ENCODE data around the gene OS9.

OS9 gene

DNA sequence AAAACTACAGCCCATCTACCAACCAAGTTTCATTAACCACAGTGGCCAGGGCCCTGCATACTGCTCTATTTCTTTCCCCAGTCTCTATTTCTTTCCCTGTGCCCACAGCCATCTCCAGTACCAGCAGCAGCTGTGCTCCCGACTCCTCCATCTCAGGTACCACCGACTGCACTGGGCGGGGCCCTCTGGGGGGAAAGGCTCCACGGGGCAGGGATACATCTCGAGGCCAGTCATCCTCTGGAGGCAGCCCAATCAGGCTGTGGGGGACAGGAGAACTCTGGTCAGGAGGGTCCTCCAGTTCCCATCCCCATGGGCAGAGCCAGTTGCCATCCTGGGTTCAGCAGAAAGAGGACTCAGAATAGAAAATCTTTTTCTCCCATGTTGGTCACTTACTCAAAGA, 55.1 kb downstream of the OS9 start:
- TF ChIP-seq, protein P1, sequence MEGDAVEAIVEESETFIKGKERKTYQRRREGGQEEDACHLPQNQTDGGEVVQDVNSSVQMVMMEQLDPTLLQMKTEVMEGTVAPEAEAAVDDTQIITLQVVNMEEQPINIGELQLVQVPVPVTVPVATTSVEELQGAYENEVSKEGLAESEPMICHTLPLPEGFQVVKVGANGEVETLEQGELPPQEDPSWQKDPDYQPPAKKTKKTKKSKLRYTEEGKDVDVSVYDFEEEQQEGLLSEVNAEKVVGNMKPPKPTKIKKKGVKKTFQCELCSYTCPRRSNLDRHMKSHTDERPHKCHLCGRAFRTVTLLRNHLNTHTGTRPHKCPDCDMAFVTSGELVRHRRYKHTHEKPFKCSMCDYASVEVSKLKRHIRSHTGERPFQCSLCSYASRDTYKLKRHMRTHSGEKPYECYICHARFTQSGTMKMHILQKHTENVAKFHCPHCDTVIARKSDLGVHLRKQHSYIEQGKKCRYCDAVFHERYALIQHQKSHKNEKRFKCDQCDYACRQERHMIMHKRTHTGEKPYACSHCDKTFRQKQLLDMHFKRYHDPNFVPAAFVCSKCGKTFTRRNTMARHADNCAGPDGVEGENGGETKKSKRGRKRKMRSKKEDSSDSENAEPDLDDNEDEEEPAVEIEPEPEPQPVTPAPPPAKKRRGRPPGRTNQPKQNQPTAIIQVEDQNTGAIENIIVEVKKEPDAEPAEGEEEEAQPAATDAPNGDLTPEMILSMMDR (IDR thresholded peaks at IDR 0.05; ENCODE audit: extremely low read depth, insufficient read depth, missing control alignments), result no peak
- DNase-seq (ENCODE audit: low spot score), result no peak
- in situ Hi-C loops (cut with MboI; ENCODE audit: low pct_unique_long_range_greater_than_20kb, low sequenced_read_pairs, unreplicated experiment), result no loop called here

- TF ChIP-seq, protein P1 (IDR thresholded peaks at IDR 0.05; ENCODE audit: extremely low read depth, insufficient read depth, missing control alignments), result no peak
- in situ Hi-C loops (cut with MboI; ENCODE audit: low pct_unique_long_range_greater_than_20kb, low sequenced_read_pairs, unreplicated experiment), result no loop called here
- DNase-seq (ENCODE audit: low spot score), result no peak
These were observed 56.9 kb downstream of the OS9 start for GRCh38 chr12:57750561-57751431.

GRCh38 chr12:57751432-57751787, 57.5 kb downstream of the OS9 start:
- no peak for DNase-seq (ENCODE audit: low spot score)
- in situ Hi-C loops (cut with MboI; ENCODE audit: low pct_unique_long_range_greater_than_20kb, low sequenced_read_pairs, unreplicated experiment), result no loop called here
- TF ChIP-seq, protein P1 (IDR thresholded peaks at IDR 0.05; ENCODE audit: extremely low read depth, insufficient read depth, missing control alignments), result no peak

- DNase-seq (ENCODE audit: low spot score), result peak; percentile 98
- TF ChIP-seq, protein P1 (IDR thresholded peaks at IDR 0.05; ENCODE audit: extremely low read depth, insufficient read depth, missing control alignments), result no peak
- in situ Hi-C loops (cut with MboI; ENCODE audit: low pct_unique_long_range_greater_than_20kb, low sequenced_read_pairs, unreplicated experiment), result no loop called here
These were observed 58.1 kb downstream of the OS9 start, which contains the start of gene CDK4 for GRCh38 chr12:57751788-57752667. CDK4 (minus strand) TSS chr12:57752310; CDS start chr12:57751717, 593 bp downstream.

DNA sequence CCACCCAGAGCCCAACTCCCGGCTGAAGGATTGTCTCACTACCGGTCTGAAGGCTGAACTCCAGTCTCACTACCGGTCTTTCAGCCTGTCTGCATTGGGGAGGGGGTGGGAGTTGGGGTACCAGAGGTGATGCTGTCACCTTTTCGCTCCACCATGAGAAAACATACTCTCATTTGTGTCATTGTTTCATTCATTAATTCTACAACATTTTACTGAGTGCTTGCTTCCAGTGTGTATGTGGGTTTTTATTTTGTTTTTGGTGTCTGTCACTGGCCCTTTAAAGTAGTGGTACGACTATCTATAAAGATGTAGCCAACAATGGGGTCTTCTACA, 58.7 kb downstream of the OS9 start:
- no peak for DNase-seq (ENCODE audit: low spot score)
- TF ChIP-seq, protein P1 (IDR thresholded peaks at IDR 0.05; ENCODE audit: extremely low read depth, insufficient read depth, missing control alignments), result no peak
- in situ Hi-C loops (cut with MboI; ENCODE audit: low pct_unique_long_range_greater_than_20kb, low sequenced_read_pairs, unreplicated experiment), result no loop called here

DNA sequence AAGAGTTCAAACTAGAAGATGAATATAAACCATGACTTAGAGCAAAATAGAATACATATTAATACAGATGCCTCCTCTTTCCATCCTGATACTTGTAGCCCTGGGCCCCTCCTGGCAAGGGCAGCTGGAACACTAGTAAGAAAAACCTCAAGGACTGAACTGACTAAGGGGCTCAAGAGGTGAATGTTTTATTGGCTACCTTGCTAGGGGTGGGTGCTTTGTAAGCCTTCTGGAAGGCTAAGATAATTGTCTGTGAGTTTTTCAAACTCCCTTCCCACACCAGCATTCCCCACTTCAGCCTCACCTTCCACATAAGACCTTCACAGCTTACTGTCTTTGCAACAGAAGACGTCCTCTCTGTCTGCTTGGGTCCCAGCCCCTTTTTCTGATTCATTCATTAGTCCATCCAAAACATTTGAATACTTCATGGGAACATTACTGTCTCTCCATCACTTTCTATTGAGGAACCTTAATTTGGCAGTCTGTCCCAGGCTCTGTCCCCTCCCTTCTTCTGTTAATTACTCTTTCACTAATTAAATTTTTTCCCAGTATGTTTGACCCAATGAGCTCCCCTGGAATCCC, 59.9 kb downstream of the OS9 start:
- in situ Hi-C loops (cut with MboI; ENCODE audit: low pct_unique_long_range_greater_than_20kb, low sequenced_read_pairs, unreplicated experiment), result no loop called here
- TF ChIP-seq, protein P1 (IDR thresholded peaks at IDR 0.05; ENCODE audit: extremely low read depth, insufficient read depth, missing control alignments), result no peak

More for the DNA sequence above, 59.9 kb downstream of the OS9 start:
- DNase-seq (ENCODE audit: low spot score), result no peak
